OCI-LY1 (cell line): ENCODE results near the gene CCDC50.

Experiments used
- CTCF ChIP-seq: fragments of 200-600 bp; sonication (generic), shearing (Covaris generic); IDR thresholded peaks from 2 replicates; pipeline ENCODE4 v1.5.1; 2017; ENCODE audit warnings: mild to moderate bottlenecking, antibody characterized with exemption, low read length, moderate library complexity, mixed read lengths
- EZH2 ChIP-seq: fragments of 200-600 bp; sonication (generic), shearing (Covaris generic); IDR thresholded peaks from 2 replicates; pipeline ENCODE4 v1.8.0; 2017; ENCODE audit warnings: borderline replicate concordance, mixed run types, mild to moderate bottlenecking, antibody characterized with exemption, low read length, moderate library complexity, mixed read lengths

GRCh38 chr3:191426311-191426710 lies 97.1 kb downstream of the CCDC50 start:
- TF ChIP-seq CTCF (no peak), EZH2 (no peak)
